HG02938 (cell line): Measurements from ENCODE around the gene C2orf69.

Experiments
- ATAC-seq: cut with Tn5 transposase; IDR thresholded peaks from one replicate; pipeline ENCODE4 v1.9.1; 2021; ENCODE audit warnings: mild to moderate bottlenecking, moderate library complexity; ENCODE audit not compliant: unreplicated experiment

The C2orf69 gene, protein sequence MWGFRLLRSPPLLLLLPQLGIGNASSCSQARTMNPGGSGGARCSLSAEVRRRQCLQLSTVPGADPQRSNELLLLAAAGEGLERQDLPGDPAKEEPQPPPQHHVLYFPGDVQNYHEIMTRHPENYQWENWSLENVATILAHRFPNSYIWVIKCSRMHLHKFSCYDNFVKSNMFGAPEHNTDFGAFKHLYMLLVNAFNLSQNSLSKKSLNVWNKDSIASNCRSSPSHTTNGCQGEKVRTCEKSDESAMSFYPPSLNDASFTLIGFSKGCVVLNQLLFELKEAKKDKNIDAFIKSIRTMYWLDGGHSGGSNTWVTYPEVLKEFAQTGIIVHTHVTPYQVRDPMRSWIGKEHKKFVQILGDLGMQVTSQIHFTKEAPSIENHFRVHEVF

GRCh38 chr2:199911052-199911876, at the start of gene C2orf69:
C2orf69 (plus strand) TSS chr2:199911293; CDS start chr2:199911439, 146 bp downstream.
- peak; percentile 83 for ATAC-seq

DNA sequence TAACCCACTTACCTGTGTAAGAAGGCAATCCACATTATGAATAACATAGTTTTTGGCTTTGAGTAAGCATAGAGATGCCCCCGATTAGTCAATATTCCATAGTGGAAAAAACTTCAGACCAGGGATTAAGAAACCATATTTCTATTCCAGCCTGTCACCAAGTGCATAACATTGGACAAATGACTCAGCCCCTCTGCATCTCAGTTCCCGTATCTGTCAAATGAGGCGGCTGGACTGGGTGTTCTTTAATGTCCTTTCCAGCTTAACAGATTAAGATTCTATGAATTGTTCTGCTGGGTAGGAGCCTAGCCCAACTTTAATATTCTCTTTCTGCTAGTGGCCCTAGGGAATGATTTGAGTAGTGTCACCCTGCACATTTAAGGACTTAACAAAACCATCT, 48.3 kb upstream of the C2orf69 start:
- no peak for ATAC-seq

- no peak for ATAC-seq
These were observed 45.2 kb upstream of the C2orf69 start for GRCh38 chr2:199865905-199866304.

DNA sequence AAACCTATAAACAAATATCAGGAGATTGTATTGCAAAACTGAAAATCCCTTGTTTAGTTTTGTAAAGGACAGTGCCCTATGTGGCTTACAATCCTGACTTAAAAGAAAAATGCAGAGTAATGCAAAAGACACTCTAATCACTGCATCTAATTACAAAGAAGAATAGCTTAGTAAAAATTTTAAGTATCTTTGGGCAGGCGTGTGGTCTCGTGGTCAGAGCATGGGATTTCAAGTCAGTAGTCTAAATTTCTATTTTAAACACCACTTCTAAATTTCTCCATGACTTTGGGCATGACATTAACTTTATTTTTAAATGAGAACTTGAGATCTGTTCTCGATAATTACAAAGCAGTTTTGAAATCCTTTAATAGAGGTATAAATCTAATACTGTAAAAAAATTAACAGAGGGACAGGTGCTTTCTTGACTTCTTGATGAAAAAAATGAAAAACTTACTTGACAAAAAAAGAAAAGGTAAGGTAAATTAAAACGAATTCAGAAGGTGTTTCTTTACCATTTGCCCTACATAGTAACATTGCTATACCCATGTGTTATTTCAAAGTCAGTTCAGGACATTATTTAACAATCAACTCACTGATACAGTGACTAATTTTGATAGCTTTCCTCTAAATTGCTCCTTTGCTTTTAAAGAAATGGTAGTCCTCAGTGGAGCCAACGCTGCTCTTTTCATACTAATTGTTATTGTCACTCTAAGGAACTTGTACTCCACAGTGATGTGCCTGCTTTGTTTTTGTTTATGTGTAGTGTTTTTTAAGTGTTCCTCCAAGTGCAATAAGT, 42.5 kb upstream of the C2orf69 start:
- no peak for ATAC-seq

DNA sequence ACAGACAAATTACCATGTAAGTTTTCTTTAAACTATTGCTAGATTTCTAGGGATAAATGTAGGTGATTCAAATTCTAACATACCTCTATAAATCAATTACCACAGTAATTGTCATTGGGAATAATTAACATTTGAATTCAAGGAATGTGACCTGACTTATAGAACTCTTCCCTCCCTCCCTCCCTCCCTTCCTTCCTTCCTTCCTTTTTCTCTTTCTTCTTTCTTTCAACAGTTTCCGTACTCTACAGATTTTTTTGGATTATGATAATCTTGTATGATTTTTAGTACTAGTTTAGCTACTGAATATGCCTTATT, 41.9 kb upstream of the C2orf69 start:
- ATAC-seq, result no peak

DNA sequence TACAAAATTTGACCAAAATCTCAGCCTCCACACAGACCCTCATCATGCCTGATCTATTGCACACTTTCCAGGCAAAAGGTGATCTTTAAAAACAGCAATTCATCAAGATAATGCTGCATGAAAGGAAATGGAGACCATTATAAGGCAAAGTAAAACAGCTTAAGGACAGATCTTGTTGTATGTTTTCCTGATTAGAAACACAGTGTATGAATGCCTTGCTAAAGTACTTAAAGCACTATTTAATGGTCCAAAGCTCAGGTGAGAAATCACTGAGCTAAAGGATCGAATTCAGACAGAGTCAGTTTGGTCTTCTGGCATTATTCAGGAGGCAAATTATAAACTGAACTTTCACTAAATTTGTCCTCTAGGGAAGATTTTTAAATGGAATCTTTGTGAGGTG, 41.4 kb upstream of the C2orf69 start:
- no peak for ATAC-seq

DNA sequence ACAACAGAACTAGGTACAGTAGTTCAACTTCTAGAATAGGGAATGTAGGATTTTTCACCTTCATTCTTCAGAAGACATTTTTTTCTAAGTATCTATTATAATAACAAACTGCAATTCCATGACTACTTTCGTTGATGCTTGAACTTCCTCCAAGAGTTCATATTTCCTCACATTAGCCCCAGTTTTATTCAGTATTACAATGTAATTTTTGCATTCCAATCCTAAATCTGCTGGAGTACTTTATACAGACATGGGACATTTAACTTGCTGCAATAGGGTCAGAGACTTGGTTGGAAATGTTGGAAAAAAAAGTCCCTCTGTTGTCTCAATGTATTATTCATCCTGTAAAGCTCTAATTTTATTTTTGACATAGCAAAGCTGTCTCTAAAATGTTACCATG, 40.5 kb upstream of the C2orf69 start:
- ATAC-seq, result no peak

DNA sequence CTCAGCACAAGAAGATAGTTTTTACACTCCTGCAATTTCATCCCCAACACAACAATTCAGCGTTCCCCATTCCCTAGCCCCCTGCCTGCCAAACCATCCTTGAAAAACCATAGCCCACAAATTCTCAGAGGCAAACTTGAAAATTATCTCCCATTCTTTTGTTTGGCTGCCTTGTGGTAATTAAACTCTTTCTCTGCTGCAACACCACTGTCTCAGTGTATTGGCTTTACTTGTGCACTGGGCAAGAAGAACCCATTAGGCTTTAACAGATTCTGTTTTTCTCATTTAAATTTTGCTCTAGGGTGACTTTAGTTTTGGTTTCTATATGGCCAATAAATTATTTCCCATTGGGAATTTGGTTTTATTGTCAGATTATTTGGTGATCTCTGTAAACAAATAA, 36.9 kb upstream of the C2orf69 start:
- ATAC-seq, result no peak

GRCh38 chr2:199875400-199875799, 35.7 kb upstream of the C2orf69 start:
- no peak for ATAC-seq

DNA sequence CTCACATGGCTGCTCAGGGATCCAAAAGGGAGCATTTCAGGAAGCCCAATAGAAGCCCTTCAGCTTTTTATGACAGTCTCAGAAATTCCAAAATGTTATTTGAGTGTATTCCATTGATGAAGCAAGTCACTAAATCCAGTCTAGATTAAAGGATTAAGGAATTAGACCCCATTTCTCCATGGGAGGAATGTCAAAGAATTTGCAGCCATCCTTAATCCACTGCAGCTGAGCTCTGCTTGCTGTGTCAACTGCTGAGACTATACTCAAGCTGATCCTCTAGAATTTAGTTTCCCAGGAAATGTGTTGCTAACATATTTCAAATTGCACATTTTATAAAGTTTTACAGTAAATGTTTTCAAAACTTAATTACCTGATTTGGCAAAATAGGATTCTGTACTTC, 28.4 kb upstream of the C2orf69 start:
- no peak for ATAC-seq

GRCh38 chr2:199883474-199884212, 27.4 kb upstream of the C2orf69 start:
- no peak for ATAC-seq

- ATAC-seq, result no peak
These were observed 15.7 kb upstream of the C2orf69 start for GRCh38 chr2:199895406-199895805.

GRCh38 chr2:199896617-199897016, 14.5 kb upstream of the C2orf69 start:
- no peak for ATAC-seq

GRCh38 chr2:199901942-199902341, 9.2 kb upstream of the C2orf69 start:
- ATAC-seq, result no peak

DNA sequence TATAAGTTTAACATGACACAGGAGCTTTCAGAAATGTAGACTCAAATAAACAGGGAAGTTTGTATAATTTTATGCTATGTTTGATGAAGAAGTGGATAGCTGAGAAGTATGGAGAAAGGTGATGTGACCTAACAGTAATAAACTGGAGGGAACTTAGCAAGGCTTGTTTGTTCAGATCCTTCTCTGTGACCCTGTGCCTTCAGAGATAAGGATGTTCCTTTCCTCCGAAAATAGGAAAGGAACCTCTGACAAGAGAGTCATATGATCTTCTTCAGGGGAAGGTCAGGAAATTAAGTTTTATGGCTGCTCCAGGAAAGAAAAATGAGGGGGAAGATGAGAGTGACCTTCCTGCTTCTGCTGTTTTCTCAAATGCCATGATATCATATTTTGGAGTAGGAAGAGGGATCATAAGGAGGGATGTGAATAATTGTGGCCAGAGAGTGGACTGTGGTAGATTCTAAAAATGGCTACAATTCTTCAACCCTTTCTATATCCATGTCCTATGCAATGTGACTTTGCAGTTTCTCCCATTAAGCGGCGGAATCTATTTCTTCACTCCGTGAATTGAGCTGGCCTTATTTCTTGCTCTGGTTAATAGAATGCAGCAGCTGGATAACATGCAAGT, 8.5 kb upstream of the C2orf69 start:
- ATAC-seq, result no peak

DNA sequence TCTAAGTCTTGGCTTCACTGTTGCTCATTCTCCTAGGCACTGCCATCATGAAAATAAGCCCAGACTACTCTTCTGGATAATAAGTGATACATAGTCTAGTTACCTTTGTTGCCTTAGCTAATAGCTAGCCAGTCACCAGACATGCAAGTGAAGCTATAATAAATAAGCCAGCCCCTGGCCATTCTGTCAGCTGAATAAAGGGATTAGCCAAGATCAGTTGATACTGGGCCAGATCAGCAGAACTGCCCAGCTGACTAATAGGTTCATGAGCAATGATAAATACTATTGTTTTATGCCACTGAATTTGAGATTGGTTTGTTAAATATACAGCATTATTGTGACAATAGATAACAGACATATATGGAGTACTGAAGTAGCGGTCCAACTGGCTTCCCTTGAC, 8.0 kb upstream of the C2orf69 start:
- ATAC-seq, result no peak

- no peak for ATAC-seq
These were observed 3.9 kb upstream of the C2orf69 start for GRCh38 chr2:199907008-199907714.

DNA sequence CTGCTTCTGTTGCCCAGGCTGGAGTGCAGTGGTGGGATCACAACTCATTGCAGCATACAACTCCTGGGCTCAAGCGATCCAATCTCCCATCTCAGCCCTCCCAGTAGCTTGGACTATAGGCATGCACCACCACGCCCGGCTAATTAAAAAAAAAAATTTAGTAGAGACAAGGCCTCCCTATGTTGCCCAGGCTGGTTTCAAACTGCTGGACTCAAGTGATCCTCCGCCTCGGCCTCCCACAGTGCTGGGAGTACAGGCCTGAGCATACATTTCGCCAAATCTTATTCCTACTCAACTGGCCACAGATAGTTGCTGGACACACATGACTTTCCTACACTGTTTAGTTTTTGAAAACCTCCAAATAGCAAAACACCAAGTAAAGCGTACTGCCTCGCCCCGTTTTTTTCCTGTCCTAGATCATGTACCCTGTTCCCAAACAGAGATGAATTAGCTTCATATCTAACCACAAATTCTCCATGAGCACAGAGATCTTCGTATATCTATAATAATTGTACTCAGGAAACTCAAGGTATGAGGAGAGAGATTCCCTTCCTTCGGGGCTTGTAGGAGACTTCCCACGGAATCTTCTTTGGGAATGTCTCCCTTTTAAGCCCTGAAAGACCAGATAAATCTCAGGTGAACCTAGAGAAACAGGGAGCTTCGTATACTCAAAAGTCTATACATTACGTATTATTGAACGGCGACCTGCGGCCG, 598 bp upstream of the C2orf69 start:
- peak; percentile 0 for ATAC-seq

GRCh38 chr2:199911877-199912161, 726 bp downstream of the C2orf69 start:
- ATAC-seq, result no peak
